ENCODE data around the gene STK24. TPM values are rescaled to one million over a fixed set of nuclear protein-coding genes. Genes with fewer than 3 reads are reported as not detected.

Gene STK24
- total and polyA plus RNA-seq, 2 of the 4 experiments (the other 2 are of a cell fraction): 29.2 to 43.4 TPM

- TF ChIP-seq FOS (IDR thresholded peaks at IDR 0.05; ENCODE audit: low read depth, low read length): no peak
Observed at GRCh38 chr13:98438246-98439125, 138.4 kb downstream of the STK24 start (continued).

GRCh38 chr13:98436233-98436910, 140.5 kb downstream of the STK24 start:
- BruUV-seq (replicated peaks): no TSS peak
- dilution Hi-C loops (cut with HindIII; ENCODE audit: low sequenced_read_pairs, unreplicated experiment): no loop called here
- 91% methylated on average over 7 of the region's 12 CpGs; no CpG with 5 or more reads in 1 of the 2 experiments for WGBS, 2 experiments (ENCODE audit: extremely low coverage in 2 of 2, insufficient read length in 1 of 2)
- no peak for TF ChIP-seq POLR2A (IDR thresholded peaks at IDR 0.05; ENCODE audit: low read depth, low read length)
- TF ChIP-seq NFE2L2 (IDR thresholded peaks at IDR 0.05; ENCODE audit: low read depth, low read length): no peak
- no peak for TF ChIP-seq CHD1 (IDR thresholded peaks at IDR 0.05; ENCODE audit: low read depth, low read length)
- no peak for TF ChIP-seq CTCF (conservative IDR thresholded peaks at IDR 0.05; ENCODE audit: low read depth, low read length)
- TF ChIP-seq RFX5 (IDR thresholded peaks at IDR 0.05; ENCODE audit: low read depth, low read length): no peak
- no peak for TF ChIP-seq CEBPB (IDR thresholded peaks at IDR 0.05; ENCODE audit: low read depth, low read length)
- no peak for TF ChIP-seq RCOR1 (IDR thresholded peaks at IDR 0.05; ENCODE audit: insufficient replicate concordance, low read length)
- TF ChIP-seq ELK1 (IDR thresholded peaks at IDR 0.05; ENCODE audit: borderline replicate concordance, low read depth, low read length): no peak
- TF ChIP-seq RAD21 (IDR thresholded peaks at IDR 0.05; ENCODE audit: low read length): no peak
- no peak for TF ChIP-seq USF2 (IDR thresholded peaks at IDR 0.05; ENCODE audit: low read depth, low read length)

More at GRCh38 chr13:98436233-98436910, 140.5 kb downstream of the STK24 start:
- H4K91ac ChIP-seq (ENCODE audit: insufficient read depth, low read depth, low read length): no peak overlapping the region
- no peak overlapping the region for H2BK5ac ChIP-seq (ENCODE audit: low read depth, low read length, poor library complexity, severe bottlenecking)
- no peak overlapping the region for H3K56ac ChIP-seq (ENCODE audit: extremely low read depth, insufficient read depth, low read length)
- no peak overlapping the region for H2AFZ ChIP-seq (replicated peaks; ENCODE audit: low read length, poor library complexity)
- peaks cover 83% of the 10 kb centered on the region for H3K36me3 ChIP-seq (ENCODE audit: control insufficient read depth, insufficient read depth, low read length)
- no peak overlapping the region for H4K8ac ChIP-seq (ENCODE audit: low read depth in 2 of 2, low read length in 2 of 2)
- no peak overlapping the region for H3K27ac ChIP-seq (ENCODE audit: insufficient read depth, low read length)
- in situ Hi-C loops (cut with MboI; ENCODE audit: low sequenced_read_pairs): loop anchor here (25.0 kb wide), 1 partner anchor 601 kb away; no protein-coding TSS in a partner anchor
- CTCF ChIA-PET: no interaction called here
- no peak overlapping the region for H3K4ac ChIP-seq (ENCODE audit: low read depth, low read length)
- intact Hi-C loops (cut with micrococcal nuclease): no loop called here
- POLR2A ChIA-PET (ENCODE audit: unreplicated experiment): no interaction called here
- H3K4me1 ChIP-seq (ENCODE audit: control insufficient read depth, insufficient read depth, low read length): no peaks in the 10 kb centered on the region
- DNase-seq (no peak), ATAC-seq (ENCODE audit: low read depth) (no peak)
- no peak overlapping the region for H3K18ac ChIP-seq (ENCODE audit: low read depth, low read length)
- no peak overlapping the region; the same call in 1 of the 2 replicates for H2AK5ac ChIP-seq (ENCODE audit: low read depth, low read length)
- no peak overlapping the region for H2BK15ac ChIP-seq (ENCODE audit: low read depth, low read length)
- no peak overlapping the region for H3K4me3 ChIP-seq (ENCODE audit: insufficient read depth, low read depth, low read length)
- H4K5ac ChIP-seq (ENCODE audit: low read depth, low read length): no peak overlapping the region
- H3K9me1 ChIP-seq (ENCODE audit: insufficient read depth, low read length): peaks cover 5% of the 10 kb centered on the region
- no peak overlapping the region for H2BK120ac ChIP-seq (ENCODE audit: low read depth, low read length)
- H3K23ac ChIP-seq (ENCODE audit: low read depth, low read length): no peak overlapping the region
- H3K14ac ChIP-seq (replicated peaks; ENCODE audit: low read depth, low read length): no peak overlapping the region
- H2AK9ac ChIP-seq (replicated peaks; ENCODE audit: low read depth, low read length, poor library complexity): peak overlapping the region; percentile 29
- no peak overlapping the region for H3K9ac ChIP-seq (ENCODE audit: low read depth, low read length)
- no peak overlapping the region for H3K4me2 ChIP-seq (ENCODE audit: low read depth, low read length)
- no peaks in the 10 kb centered on the region for H3K9me3 ChIP-seq (ENCODE audit: control insufficient read depth, insufficient read depth, low read length)
- H2BK20ac ChIP-seq (ENCODE audit: low read depth, low read length): no peak overlapping the region
- peaks cover 0 to 14% of the 10 kb centered on the region in 2 experiments; a peak in 1 of 4 replicates for H3K79me1 ChIP-seq (ENCODE audit: low read depth in 1 of 2, low read length in 2 of 2)
- no peaks in the 10 kb centered on the region for H3K27me3 ChIP-seq (ENCODE audit: control insufficient read depth, insufficient read depth, low read length)
- peaks cover 4% of the 10 kb centered on the region; the same call in 1 of the 2 replicates for H4K20me1 ChIP-seq (ENCODE audit: insufficient read depth, low read length)
